HG03045 (cell line): Measurements from ENCODE around the gene LGALS3.
A peak's percentile ranks its signal among the peaks of the same experiment; 100 is the strongest.
"Not testable (repeated sequence)": the region's sequence is repeated elsewhere in the genome, so short reads cannot be mapped to it uniquely, and the experiment has no call there.

Source experiments
- ATAC-seq: cut with Tn5 transposase; IDR thresholded peaks from one replicate; pipeline ENCODE4 v1.9.1; 2021; ENCODE audit warnings: mild to moderate bottlenecking, moderate library complexity; ENCODE audit not compliant: unreplicated experiment

Gene LGALS3

GRCh38 chr14:55129086-55129427 is at the start of gene LGALS3:
TSS of gene LGALS3 (plus strand) at chr14:55129252. CDS start at chr14:55137374, 8,122 bp downstream.
- peak; percentile 80 for ATAC-seq

DNA sequence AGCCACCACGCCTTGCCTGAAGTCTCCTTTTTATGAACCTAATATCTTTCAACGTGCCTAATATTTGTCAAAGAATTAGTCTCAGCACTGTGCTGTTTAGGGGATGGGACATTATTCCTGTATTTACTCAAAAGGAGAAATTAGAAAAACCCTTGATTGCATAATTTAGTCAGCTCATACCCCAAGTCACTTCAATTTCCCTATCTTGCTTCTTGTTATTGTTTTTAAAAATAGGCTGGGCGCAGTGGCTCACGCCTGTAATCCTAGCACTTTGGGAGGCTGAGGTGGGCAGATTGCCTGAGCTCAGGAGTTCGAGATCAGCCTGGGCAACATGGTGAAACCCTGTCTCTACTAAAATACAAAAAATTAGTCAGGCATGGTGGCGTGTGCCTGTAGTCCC is 49.1 kb upstream of the LGALS3 start:
- not testable (repeated sequence) for ATAC-seq

DNA sequence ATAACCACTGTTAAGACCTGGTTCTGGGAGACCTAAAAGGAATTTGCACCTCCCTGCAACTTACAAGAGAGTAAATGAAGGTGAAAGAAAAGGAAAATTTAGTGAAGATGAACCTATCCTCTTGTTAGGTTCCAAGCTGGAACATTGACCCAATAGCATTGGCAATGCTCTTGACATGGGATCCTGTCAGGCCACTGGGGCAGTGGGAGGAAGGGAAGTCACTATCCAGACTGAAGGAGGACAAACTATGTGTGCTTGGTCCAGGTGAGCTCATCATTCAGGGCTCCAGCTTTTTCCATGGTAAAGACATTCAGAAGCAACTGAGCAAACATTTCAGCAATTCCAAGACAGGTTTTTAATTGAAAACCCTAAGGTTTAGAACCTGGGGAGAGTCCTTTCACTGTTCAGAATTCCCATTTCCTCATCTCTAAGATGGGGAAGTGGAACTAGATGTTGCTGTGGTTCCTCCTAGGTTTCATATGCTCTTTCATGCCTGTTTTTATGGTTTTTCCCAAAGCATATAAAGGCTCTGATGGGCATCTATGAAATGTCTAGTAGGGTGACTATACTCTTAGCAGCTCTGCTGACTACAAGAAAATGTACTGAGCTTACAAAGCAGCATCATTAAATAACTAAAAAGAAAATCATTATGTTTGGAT is 44.5 kb upstream of the LGALS3 start:
- ATAC-seq = no peak

DNA sequence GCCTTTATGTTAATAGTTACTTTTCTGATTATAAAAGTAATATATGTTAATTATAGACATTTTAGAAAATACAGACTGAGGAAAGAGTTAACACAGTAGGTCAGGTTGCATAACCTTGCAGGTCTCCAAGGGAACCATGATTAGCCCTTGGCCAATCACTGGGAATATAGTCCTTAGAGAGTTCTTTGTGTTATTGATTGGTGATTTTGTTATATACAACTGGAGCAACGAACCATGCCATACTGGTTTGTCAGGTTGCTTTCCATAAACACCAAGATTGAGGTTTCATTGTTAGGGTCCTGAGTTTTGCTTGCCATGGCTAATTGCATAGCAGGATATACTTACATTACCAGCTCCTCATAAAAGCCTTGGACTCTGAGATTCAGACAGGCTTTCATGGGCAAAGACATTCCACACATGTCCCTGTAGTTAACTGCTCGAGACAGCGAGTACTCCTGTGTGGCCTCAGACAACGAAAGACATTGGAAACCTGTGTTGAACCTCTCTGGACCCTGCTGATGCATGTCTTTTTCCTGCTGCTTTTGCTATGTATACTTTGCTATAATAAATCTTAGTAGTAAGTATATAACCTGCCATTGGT is 43.9 kb upstream of the LGALS3 start:
- ATAC-seq = no peak

DNA sequence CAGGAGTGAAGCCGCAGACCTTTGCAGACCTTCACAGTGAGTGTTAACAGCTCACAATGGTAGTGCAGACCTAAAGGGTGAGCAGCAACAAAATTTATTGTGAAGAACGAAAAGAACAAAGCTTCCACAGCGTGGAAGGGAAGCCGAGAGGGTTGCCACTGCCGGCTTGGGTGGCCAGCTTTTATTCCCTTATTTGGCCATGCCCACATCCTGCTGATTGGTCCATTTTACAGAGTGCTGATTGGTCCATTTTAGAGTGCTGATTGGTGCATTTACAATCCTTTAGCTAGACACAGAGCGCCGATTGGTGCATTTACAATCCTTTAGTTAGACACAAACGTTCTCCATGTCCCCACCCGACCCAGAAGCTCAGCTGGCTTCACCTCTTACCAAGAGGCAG is 42.1 kb upstream of the LGALS3 start:
- no peak for ATAC-seq

GRCh38 chr14:55088356-55088755 is 40.7 kb upstream of the LGALS3 start:
- ATAC-seq = no peak

- no peak for ATAC-seq
Observed at GRCh38 chr14:55092341-55092740, 36.7 kb upstream of the LGALS3 start.

- no peak for ATAC-seq
Observed at GRCh38 chr14:55094292-55095157, 34.5 kb upstream of the LGALS3 start.

DNA sequence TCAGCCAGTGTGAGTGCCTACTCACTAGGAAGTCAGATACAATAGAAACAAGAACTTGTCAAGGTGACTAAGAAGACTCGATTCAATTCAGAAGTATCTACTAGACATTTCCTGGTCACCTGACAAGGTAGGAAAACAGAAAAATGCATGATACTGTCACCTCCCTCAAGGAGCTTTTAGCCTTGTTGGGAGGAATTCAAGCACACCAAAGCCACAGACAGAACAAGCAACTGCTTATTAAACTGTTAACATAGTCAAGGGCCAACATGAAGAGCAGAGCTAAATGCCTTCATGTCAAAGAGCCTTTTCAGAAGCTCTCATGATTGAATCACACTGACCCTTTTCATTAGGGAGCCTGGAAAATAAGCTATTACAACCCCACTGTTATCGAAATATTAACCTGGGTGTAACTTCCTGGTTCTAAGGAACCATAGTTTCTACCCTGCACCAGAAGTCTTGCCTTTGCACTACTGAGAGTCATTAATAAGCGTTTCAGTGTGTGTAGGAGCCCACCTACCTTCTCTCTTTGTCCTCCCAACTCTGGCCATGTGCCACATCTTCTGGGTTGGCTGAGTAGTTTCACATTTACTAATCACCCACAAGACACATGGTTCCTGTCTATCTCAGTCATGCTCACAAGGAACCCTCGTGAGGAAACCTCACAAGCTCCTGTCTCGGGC is 31.0 kb upstream of the LGALS3 start:
- peak; percentile 75 for ATAC-seq

GRCh38 chr14:55098561-55098898 is 30.5 kb upstream of the LGALS3 start:
- no peak for ATAC-seq

DNA sequence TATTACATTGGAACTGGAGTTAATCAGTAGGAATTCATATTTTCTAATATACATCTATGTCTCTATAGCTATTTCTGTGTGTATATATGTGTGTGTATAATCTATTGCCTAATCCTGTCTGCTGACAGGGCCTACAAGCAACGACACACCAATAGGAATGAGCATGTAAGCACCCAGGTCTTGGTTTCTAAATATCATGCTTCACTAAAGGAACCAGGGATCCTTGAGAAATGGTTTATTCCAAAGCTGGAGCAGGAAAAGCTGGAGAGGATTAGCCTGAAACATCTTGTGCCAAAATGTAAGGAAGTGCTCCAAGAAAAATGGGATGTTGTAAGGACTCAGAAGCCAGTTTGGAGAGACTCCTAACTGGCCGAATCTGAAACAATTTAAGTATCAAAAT is 29.3 kb upstream of the LGALS3 start:
- no peak for ATAC-seq

GRCh38 chr14:55101698-55102097 is 27.4 kb upstream of the LGALS3 start:
- ATAC-seq = no peak

GRCh38 chr14:55102141-55102621 is 26.9 kb upstream of the LGALS3 start:
- ATAC-seq = peak; percentile 73

DNA sequence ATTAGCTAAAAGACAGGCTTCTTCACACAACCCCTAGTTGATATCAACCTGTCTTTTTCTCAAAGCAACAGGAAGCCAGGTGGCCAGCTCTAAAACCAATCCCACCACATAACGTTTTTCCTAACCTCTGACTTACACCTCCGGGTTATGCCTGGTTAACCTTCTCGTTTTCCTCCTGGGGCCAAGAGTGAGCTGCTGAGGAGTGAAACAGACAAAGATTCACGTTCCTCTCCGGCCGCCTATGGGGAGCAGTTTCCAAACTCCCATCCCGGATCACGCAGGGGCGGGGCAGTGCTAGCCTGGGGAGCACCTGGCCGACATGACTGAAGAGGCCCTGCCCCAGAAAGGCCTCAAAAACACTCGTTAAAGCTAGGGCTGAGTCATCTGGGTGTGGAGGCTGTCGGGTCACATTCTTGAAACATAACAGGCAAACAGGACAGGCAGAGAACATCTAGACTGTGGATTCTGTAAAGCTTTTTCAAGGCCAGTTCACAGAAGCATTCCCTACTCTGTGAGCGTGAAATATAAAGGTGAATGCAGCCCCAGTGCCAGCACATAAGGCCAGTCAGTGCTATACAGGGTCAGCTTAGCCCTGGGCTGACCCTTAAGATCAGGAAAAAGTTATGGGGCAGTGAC is 25.9 kb upstream of the LGALS3 start:
- peak; percentile 35 for ATAC-seq

- no peak for ATAC-seq
Observed at GRCh38 chr14:55103971-55104954, 24.8 kb upstream of the LGALS3 start.

GRCh38 chr14:55105991-55106390 is 23.1 kb upstream of the LGALS3 start:
- ATAC-seq = no peak

DNA sequence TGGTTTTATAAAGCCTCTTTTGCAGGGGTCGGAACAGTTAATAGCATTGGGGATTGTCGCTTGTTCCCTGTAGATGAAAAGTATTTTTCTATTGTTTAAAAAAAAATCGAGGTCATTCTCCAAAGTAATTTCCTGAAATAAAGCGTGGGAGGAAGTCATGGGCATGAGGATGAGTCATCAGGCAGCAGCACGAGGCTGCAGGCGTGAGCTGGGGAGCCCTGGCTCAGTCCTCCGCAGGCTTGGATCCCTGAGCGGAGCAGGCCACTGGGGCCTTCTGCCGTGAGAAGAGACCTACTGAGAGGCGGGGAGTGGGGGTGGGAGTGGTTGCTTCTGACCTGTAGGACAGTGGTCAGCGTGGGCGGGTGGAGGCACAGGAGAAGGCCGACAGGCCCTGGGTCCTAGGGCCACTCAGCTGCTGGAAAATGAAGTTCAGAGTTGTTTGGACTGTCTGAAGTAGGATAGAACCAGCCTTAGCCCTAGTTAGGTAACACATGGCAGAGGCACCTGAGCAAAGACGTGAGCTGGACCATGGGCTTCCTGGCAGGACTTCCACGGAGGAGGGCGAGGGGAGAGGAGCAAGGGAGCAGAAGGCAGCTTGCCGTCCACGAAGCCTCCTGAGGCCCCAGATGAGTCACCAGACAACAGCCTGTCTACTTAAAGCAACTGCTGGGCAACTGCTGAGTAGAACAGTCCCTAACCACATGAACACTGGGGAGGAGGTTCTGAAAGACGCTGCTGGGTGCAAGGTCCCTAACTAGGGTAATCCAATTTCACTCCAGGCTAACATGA is 21.1 kb upstream of the LGALS3 start:
- peak; percentile 65 for ATAC-seq

DNA sequence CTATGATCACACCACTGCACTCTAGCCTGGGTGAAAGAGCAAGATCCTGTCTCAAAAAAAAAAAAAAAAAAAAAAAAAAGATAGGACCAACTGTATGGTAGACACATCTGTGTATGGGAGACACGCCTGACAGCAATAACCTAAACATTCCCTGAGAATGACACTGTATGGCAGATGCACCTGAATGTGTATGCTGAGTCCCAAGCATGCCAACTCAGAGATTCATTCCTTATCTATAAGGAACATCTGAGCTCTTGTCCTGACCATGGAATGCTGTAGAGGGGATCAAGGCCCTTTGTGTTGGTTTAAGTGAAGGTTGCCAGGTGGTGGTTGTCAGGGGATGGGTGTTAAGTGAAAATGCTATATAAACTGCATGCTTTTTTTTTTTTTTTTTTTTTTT is 19.2 kb upstream of the LGALS3 start:
- ATAC-seq = no peak

DNA sequence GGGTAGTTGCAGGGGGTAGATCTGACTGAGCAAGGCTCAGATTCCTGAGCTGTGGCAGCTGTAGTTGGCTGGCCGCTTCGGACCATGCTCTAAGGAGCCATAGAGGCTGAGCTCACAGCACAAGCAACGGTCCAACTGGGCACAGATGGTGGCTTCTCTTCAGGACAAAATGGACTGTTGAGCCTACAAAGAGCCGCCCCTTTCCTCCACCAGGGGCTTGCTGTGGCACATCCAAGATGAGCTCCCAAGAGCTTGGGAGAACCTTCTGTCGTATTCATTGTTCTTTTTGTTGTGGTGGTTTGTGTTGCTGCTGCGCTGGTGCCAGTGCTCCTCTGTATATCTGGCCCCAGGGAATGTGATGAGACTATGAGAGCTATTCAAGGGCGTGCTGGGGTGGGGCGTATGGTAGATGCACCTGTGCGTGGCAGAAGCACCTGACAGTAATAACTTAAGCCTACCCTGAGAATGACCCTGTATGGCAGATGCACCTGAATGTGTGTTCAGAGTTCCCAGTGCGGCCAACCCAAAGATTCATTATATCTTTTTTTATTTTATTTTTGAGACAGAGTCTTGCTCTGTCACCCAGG is 17.8 kb upstream of the LGALS3 start:
- ATAC-seq = no peak
